HCT116 (cell line): ENCODE data around the gene EFCAB5.
"Not testable (repeated sequence)": the region's sequence is repeated elsewhere in the genome, so short reads cannot be mapped to it uniquely, and the experiment has no call there.

Source experiments
- CTCF ChIP-seq, 3 experiments: fragments of 200-600 bp in 1 of 3; sonication (generic) in 1 of 3; IDR thresholded peaks in 2 of 3; conservative IDR thresholded peaks in 1 of 3; 2 replicates each; pipeline ENCODE4 v1.5.1; 2012 to 2017; ENCODE audit warnings: low read depth in 2 of 3, low read length in 2 of 3, antibody characterized with exemption in 1 of 3, borderline replicate concordance in 1 of 3, control low read depth in 1 of 3, mild to moderate bottlenecking in 1 of 3, mixed read lengths in 1 of 3, mixed run types in 1 of 3, moderate library complexity in 1 of 3; ENCODE audit not compliant: insufficient read depth in 1 of 3
- EZH2phosphoT487 ChIP-seq: fragments of 200-600 bp; IDR thresholded peaks from 2 replicates; pipeline ENCODE4 v1.6.1; 2018; ENCODE audit warnings: antibody characterized with exemption, borderline replicate concordance
- POLR2A ChIP-seq: IDR thresholded peaks from 2 replicates; pipeline ENCODE4 v1.7.0; 2011; ENCODE audit warnings: borderline replicate concordance; ENCODE audit not compliant: insufficient read depth, insufficient read length; ENCODE audit errors: extremely low read depth
- SIN3A ChIP-seq: IDR thresholded peaks from 2 replicates; pipeline ENCODE4 v1.6.1; 2012; ENCODE audit warnings: low read depth
- ZFX ChIP-seq: fragments of 450-650 bp; IDR thresholded peaks from 2 replicates; pipeline ENCODE4 v1.6.1; 2017
- TF ChIP-seq, protein P1 (sequence below): IDR thresholded peaks from 2 replicates; pipeline ENCODE4 v1.6.1; 2012; ENCODE audit warnings: low read depth

DNA sequence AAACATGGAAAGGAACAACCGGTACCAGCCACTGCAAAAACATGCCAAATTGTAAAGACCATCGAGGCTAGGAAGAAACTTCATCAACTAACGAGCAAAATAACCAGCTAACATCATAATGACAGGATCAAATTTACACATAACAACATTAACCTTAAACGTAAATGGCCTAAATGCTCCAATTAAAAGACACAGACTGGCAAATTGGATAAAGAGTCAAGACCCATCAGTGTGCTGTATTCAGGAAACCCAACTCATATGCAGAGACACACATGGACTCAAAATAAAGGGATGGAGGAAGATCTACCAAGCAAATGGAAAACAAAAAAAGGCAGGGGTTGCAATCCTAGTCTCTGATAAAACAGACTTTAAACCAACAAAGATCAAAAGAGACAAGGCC, 44.3 kb upstream of the EFCAB5 start:
- TF ChIP-seq SIN3A; POLR2A; ZFX; CTCF (IDR thresholded peaks at IDR 0.05 in 2 of 3, conservative IDR thresholded peaks at IDR 0.05 in 1 of 3; ENCODE audit: borderline replicate concordance in 1 of 3, insufficient read depth in 1 of 3, low read depth in 2 of 3, low read length in 2 of 3); EZH2phosphoT487: not testable (repeated sequence)
- TF ChIP-seq, protein P1, sequence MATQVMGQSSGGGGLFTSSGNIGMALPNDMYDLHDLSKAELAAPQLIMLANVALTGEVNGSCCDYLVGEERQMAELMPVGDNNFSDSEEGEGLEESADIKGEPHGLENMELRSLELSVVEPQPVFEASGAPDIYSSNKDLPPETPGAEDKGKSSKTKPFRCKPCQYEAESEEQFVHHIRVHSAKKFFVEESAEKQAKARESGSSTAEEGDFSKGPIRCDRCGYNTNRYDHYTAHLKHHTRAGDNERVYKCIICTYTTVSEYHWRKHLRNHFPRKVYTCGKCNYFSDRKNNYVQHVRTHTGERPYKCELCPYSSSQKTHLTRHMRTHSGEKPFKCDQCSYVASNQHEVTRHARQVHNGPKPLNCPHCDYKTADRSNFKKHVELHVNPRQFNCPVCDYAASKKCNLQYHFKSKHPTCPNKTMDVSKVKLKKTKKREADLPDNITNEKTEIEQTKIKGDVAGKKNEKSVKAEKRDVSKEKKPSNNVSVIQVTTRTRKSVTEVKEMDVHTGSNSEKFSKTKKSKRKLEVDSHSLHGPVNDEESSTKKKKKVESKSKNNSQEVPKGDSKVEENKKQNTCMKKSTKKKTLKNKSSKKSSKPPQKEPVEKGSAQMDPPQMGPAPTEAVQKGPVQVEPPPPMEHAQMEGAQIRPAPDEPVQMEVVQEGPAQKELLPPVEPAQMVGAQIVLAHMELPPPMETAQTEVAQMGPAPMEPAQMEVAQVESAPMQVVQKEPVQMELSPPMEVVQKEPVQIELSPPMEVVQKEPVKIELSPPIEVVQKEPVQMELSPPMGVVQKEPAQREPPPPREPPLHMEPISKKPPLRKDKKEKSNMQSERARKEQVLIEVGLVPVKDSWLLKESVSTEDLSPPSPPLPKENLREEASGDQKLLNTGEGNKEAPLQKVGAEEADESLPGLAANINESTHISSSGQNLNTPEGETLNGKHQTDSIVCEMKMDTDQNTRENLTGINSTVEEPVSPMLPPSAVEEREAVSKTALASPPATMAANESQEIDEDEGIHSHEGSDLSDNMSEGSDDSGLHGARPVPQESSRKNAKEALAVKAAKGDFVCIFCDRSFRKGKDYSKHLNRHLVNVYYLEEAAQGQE = not testable (repeated sequence)
